A673 (cell line): ENCODE measurements around the gene DENND5A. TPM values are rescaled to one million over a fixed set of nuclear protein-coding genes. Genes with fewer than 3 reads are reported as not detected.

Source experiments
- Bru-seq: library from RNA; stranded (reverse); fragments of 400-500 nt; gene quantifications from one replicate; lab custom pipeline; 2021; lab: Mats Ljungman, UMichigan
- BruChase-seq, 2 experiments: library from RNA; stranded (reverse); fragments of 400-500 nt; gene quantifications; one replicate each; lab custom pipeline; 2021; lab: Mats Ljungman, UMichigan
- BruUV-seq: library from RNA; stranded (reverse); fragments of 400-500 nt; replicated peaks from 2 replicates; lab custom pipeline; 2021; lab: Mats Ljungman, UMichigan
- CTCF ChIA-PET: fragments of 300-600 bp; sonication (Branson Sonifier 250); formaldehyde crosslinking; loops from one replicate; lab custom pipeline; 2022; ENCODE audit warnings: antibody characterized with exemption; lab: Charles Lee
- POLR2A ChIA-PET: fragments of 300-600 bp; sonication (Branson Sonifier 250); formaldehyde crosslinking; loops from one replicate; lab custom pipeline; 2022; ENCODE audit warnings: antibody characterized with exemption; ENCODE audit not compliant: low non-redundant PET; lab: Charles Lee
- DNase-seq: peaks from one replicate; pipeline ENCODE4 v3.0.0-alpha.2; 2015; ENCODE audit warnings: low spot score
- H3K27ac ChIP-seq: fragments of 200-600 bp; sonication (generic); 2 replicates; pipeline ENCODE4 v1.5.1; 2016; ENCODE audit warnings: mixed run types, low read depth, mild to moderate bottlenecking, mixed read lengths, antibody characterized with exemption, low read length; ENCODE audit not compliant: poor library complexity, severe bottlenecking
- H3K27me3 ChIP-seq: fragments of 200-600 bp; sonication (generic); replicated peaks from 2 replicates; pipeline ENCODE4 v1.6.1; 2017; ENCODE audit warnings: mixed run types, low read depth, mild to moderate bottlenecking, mixed read lengths, antibody characterized with exemption, low read length; ENCODE audit not compliant: insufficient read depth, poor library complexity
- H3K36me3 ChIP-seq: fragments of 200-600 bp; sonication (generic); 2 replicates; pipeline ENCODE4 v1.6.1; 2016; ENCODE audit warnings: mixed run types, mild to moderate bottlenecking, mixed read lengths, antibody characterized with exemption, low read length; ENCODE audit not compliant: insufficient read depth, poor library complexity, severe bottlenecking
- H3K4me1 ChIP-seq: fragments of 200-600 bp; sonication (generic); 2 replicates; pipeline ENCODE4 v1.6.1; 2017; ENCODE audit warnings: mixed run types, mild to moderate bottlenecking, mixed read lengths, antibody characterized with exemption, low read length; ENCODE audit not compliant: insufficient read depth, poor library complexity, severe bottlenecking
- H3K4me3 ChIP-seq: fragments of 200-600 bp; sonication (generic); 2 replicates; pipeline ENCODE4 v1.5.1; 2016; ENCODE audit warnings: low read depth, mixed run types, mild to moderate bottlenecking, mixed read lengths, low read length; ENCODE audit not compliant: poor library complexity, severe bottlenecking
- H3K9me3 ChIP-seq: fragments of 200-600 bp; sonication (generic); 2 replicates; pipeline ENCODE4 v1.6.1; 2016; ENCODE audit warnings: mixed run types, low read depth, mild to moderate bottlenecking, mixed read lengths, antibody characterized with exemption, low read length; ENCODE audit not compliant: poor library complexity, severe bottlenecking
- CTCF ChIP-seq: fragments of 300-800, 200-600 bp; sonication (generic); conservative IDR thresholded peaks from 2 replicates; pipeline ENCODE4 v1.5.1; 2017; ENCODE audit warnings: low read depth, mild to moderate bottlenecking, antibody characterized with exemption, low read length, moderate library complexity, mixed read lengths
- EZH2 ChIP-seq: fragments of 200-600 bp; sonication (generic); IDR thresholded peaks from 2 replicates; pipeline ENCODE4 v1.6.1; 2017; ENCODE audit warnings: borderline replicate concordance, low read depth, mild to moderate bottlenecking, mixed read lengths, antibody characterized with exemption, low read length; ENCODE audit not compliant: poor library complexity, severe bottlenecking
- intact Hi-C: fragments of 100-400 bp; cut with micrococcal nuclease; formaldehyde crosslinking; loops from one replicate; pipeline ENCODE4 v1.10.0; 2022; ENCODE audit not compliant: unreplicated experiment
- long read RNA-seq: library from polyadenylated mRNA; stranded (forward); transcript quantifications from one replicate; pipeline ENCODE4 v2.0.0, GENCODE V29; 2022
- total RNA-seq: library from RNA; stranded (reverse); gene quantifications from 2 replicates; pipeline ENCODE4 v1.2.3, GENCODE V29; 2021

Gene DENND5A
- total RNA-seq, result 65.4 and 69.7 TPM in 2 replicates
- percentile 81 among the genes with signal in this experiment for Bru-seq, nascent RNA
- BruChase-seq, experiment 1, labeled RNA remaining after a 2-hour chase, result percentile 79 among the genes with signal in this experiment
- percentile 83 among the genes with signal in this experiment for BruChase-seq, experiment 2, labeled RNA remaining after a 6-hour chase
- long read RNA-seq, full-length matches to known transcripts, result 20 of 49 reads
- long read RNA-seq, partial matches to known transcripts, result 19 of 49 reads
- long read RNA-seq, other reads (novel, unspliced or antisense), result 10 of 49 reads

- no peaks in the 10 kb centered on the region for H3K36me3 ChIP-seq
- H3K4me1 ChIP-seq, result peaks cover 22% of the 10 kb centered on the region
- peak; percentile 81 for DNase-seq
- intact Hi-C loops, result no loop called here
- ChIA-PET POLR2A (no interaction called here), CTCF (no interaction called here)
- H3K4me3 ChIP-seq, result peak within 1 kb of the TSS; percentile 78
- no TSS peak for BruUV-seq
- no peaks in the 10 kb centered on the region for H3K27me3 ChIP-seq
- H3K9me3 ChIP-seq, result no peaks in the 10 kb centered on the region
- TF ChIP-seq CTCF (no peak), EZH2 (no peak)
- H3K27ac ChIP-seq, result peak within 1 kb of the TSS; percentile 85
These were observed at the start of gene DENND5A for GRCh38 chr11:9265211-9266131. Gene DENND5A, minus strand, starts transcription at chr11:9265350. Its CDS starts 281 bp downstream, at chr11:9265069.

GRCh38 chr11:9314291-9315077 lies 49.3 kb upstream of the DENND5A start, which contains the start of gene TMEM41B:
Gene TMEM41B, minus strand, starts transcription at chr11:9314593. Its CDS starts 152 bp downstream, at chr11:9314441.
- Histone ChIP-seq H3K4me1 (peaks cover 11% of the 10 kb centered on the region), H3K27me3 (no peaks in the 10 kb centered on the region), H3K9me3 (no peaks in the 10 kb centered on the region), H3K36me3 (no peaks in the 10 kb centered on the region), H3K27ac (peak within 1 kb of the TSS; percentile 95), H3K4me3 (peak within 1 kb of the TSS; percentile 99)
- CTCF ChIA-PET, result interaction anchor here (0.5 kb wide), 1 partner anchor 991 kb away, joined by 7 read pairs; the partner anchor contains the start of gene ADM
- DNase-seq, result peak; percentile 98
- intact Hi-C loops, result no loop called here
- POLR2A ChIA-PET, result no interaction called here
- TF ChIP-seq CTCF, result no peak
- BruUV-seq, result no TSS peak
